Cerebellar nuclear complex (tissue), 1 donor: ENCODE results near the gene ADAMTS18.
"Not testable (repeated sequence)": the region's sequence is repeated elsewhere in the genome, so short reads cannot be mapped to it uniquely, and the experiment has no call there.

Experiments
- DNase-seq, 2 experiments: peaks; one replicate each; lab custom pipeline; 2025; lab: John Stamatoyannopoulos, UW

The ADAMTS18 gene

DNA sequence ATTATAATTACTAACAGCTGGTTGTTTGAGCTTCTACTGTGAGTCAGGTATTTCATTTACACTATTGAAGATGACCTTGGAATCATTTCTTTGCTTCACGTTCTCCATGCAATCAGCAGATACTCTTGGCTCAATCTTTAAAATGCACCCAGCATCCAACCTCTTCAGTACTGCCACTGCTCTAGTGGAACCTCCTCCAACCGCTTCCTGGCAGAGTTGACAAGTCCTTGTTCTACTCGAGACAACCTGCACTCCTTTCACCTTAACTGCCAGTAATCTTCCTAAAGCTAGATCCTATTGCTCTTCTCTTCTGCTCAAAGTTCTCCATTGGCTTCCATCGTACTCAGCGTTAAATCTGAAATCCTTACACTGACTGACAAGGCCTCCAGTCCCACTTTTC is 149.2 kb downstream of the ADAMTS18 start:
- DNase-seq = no peak

DNA sequence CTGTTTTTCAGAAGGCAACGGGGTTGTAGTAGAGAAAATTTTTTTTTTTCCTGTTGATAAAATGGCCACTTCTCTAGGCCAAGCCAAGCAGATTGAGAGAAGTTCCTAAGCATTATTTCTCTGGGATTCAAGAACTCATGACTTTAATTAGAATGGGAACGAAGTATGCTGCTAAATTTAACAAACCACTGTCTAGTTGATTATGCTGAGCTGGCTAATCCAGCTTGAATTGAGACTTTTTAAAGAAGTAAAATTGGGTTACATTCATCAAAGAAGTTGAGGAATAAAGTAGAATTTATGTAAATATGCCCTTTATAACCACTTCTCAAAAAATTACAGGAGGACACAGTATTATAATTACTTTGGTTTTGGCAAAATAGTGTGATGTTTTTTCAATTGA is 152.5 kb downstream of the ADAMTS18 start:
- no peak for DNase-seq

- not testable (repeated sequence) for DNase-seq
These were observed 155.5 kb downstream of the ADAMTS18 start for GRCh38 chr16:77279316-77279715.

GRCh38 chr16:77277571-77277970 is 157.3 kb downstream of the ADAMTS18 start:
- no peak for DNase-seq

DNA sequence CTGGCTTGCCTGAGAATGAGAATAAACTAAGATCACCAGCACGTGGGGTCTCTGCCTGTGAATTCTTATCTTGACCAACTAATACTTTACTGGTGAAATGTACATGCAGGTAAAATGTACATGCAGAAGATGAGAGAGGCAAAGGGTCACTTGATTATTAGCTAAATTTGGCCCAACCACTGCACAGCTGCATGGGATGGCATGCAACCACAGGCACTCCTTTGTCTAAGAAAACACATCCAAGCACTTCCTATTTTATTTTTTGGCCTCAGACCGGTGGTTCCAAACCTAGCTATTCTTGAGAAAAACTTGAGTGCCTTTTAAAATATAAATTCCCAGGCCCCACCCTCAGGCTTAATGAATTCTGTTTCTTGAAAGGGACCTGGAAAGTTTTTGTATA is 157.7 kb downstream of the ADAMTS18 start:
- no peak for DNase-seq

DNA sequence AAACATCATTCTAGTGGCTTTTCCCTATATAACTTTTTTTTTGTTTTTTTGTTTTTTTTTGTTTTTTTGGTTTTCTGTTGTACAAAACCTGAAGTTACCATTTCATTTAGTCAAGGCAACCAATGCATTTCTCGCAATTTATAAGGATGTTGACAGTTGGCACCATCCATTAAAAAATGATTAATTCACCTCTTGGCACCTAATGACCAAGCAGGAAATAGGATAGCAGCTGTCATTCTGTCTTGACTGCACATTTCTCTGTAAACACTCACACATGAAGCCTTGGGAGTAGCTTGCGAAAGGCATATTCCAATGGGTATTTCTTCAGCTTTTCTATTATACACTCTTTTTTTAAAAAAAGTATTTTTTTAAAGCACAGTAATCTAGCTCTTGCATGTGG is 158.2 kb downstream of the ADAMTS18 start:
- no peak for DNase-seq

DNA sequence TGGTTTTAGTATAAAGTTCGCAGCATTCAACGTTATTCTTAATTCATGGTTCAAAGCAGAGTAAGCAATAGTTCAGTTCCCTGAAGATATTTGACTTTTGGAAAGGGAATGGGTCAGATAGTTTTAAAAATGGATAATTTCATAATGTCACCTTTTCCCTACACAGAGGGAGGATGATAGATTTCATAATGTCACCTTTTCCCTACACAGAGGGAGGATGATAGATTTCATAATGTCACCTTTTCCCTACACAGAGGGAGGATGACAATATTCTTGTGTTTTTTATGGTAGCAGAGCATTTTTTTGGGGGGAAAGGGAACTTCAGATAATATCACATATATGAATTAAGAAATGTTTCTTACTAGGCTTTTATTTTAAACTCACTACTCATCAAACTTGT is 159.5 kb downstream of the ADAMTS18 start:
- not testable (repeated sequence) for DNase-seq

DNA sequence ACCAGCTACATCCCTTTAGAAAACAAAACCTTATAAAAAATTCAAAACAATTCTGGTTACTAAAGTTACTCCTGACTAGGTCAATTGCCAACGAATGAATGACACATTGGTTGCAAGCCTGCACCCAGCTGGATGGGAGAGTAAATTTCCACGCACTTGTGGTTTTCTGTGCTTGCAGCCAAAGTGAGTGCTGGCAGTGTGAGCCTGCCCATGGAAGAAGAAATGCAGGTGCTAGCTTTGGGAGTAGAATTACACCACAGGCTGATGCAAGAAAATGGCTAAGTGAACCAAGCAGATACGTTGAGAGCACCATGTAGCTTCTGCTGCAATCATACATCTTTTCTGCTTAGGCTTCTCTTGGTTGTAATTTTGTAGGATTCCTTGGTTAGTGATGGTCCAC is 161.0 kb downstream of the ADAMTS18 start:
- peak in 1 of 2 experiments; percentile 19 for DNase-seq

DNA sequence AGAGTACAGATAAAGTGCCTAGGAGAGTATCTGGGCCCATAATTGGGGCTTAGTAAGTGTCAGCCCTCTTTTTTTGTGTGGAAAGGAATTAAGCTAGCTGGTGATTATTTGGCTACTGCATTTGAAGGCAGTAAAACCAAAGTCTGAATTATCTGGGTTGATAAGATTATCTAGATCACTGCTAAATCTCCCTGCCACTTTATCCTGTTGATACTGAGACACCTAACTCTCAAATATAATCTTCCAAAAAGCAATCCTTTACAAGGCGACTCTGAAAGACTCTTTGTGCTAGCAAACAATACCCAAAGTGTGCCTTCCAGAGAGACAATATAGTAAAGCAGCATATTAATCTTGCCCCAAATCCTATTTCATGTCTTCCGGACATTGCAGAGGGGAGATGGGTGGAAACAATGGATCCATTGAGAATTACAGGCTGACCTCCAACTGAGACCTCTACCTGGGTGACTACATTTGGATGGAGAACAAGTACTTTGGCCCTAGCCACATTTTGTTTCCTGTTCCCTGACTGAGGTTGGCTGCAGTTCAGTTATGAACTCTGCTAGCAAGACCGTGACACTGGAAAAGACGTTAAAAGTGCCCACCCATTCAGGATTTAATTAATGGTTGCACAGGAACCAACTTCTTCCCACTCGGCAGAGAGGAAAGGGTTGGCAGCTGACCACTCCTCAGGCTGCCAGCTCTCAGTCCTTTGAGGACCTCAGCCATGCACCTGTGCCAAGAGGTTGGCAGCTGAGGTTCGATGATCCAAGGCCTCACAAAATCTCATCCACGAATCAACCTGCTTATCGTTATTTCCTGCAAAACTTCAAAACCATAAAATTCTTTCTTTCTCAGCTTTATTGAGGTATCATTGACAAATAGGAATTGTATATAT is 163.1 kb downstream of the ADAMTS18 start:
- peak in 1 of 2 experiments; percentile 25 for DNase-seq

DNA sequence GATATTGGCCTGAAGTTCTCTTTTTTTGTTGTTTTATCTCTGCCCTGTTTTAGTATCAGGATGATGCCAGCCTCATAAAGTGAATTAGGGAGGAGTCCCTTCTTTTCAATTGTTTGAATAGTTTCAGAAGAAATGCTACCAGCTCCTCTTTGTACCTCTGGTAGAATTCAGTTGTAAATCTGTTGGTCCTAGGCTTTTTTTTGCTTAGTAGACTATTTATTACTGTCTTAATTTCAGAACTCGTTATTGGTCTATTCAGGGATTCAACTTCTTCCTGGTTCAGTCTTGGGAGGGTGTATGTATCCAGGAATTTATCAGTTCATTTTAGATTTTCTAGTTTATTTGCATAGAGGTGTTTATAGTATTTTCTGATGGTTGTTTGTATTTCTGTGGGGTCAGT is 168.6 kb downstream of the ADAMTS18 start:
- DNase-seq = not testable (repeated sequence)

GRCh38 chr16:77262971-77263370 is 171.9 kb downstream of the ADAMTS18 start:
- no peak for DNase-seq

DNA sequence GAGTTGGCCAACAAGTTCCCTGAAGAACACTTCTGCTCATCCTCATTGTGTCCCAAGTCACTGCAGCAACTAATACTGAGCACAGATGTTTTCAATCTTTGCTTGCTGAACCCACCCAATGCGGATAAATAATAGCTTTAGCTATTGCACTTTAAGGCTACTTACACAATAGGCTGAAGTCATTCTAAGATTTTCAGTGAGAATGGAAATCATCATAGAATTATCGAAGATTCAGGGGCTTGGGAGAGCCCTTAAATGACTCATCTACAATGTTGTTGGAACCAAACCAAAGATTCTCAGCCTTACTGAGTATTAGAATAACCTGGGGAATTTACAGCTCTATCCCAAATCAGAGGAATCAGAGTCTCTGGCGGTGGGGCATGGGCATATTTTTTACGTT is 184.4 kb downstream of the ADAMTS18 start:
- DNase-seq = no peak

DNA sequence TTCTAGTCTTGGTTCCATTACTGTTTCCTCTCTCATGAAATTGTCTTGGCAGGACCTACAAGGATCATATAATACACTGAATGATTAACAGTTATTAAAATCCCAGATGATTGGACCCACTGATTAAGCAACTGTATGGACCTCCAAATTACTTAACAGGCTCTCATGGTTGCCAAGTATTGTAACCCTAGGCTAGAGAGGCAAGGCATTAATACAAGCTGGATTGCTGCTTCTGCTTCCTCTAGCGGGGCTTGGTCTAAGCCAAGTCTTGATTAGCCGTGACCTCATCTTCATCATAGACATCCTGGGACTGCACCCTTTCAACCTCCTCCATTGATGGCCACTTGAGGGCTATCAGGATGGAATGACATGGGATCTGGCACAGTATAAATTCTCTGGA is 188.7 kb downstream of the ADAMTS18 start:
- no peak for DNase-seq

DNA sequence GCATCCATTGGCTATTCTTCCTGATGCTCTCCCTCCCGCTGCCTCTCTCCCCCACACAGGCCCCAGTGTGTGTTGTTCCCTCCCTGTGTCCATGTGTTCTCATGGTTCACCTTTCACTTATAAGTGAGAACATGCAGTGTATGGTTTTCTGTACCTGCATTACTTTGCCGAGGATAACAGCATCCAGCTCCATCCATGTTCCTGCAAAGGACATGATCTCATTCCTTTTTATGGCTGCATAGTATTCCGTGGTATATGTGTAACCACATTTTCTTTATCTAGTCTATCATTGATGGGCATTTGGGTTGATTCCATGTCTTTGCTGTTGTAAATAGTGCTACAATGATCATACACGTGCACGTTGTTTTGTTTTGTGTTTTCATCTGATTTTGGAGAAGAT is 192.4 kb downstream of the ADAMTS18 start:
- not testable (repeated sequence) for DNase-seq

GRCh38 chr16:77238593-77238992 is 196.2 kb downstream of the ADAMTS18 start:
- peak; percentile 13 to 51 for DNase-seq

DNA sequence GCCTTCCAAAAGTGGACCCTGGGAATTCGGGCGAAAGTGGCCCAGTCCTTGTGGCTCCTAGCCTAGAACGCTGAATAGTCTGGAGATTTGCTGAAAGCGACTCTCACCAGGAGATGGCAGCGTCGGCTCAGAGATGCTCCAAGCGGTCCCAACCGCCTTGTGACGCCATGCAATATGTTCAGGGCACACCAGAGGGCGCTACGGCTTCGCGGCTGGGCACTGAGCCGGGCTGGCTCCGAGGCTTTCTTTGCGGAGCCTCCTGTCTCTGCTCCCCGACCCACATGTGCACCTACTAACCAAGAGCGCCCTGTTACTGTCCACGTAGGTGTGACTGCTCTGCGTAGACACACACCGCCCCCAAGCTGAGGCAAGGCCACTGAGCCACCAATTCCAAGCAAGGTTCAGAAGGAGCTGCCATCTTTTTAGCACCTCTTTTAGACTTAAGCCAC is 198.7 kb downstream of the ADAMTS18 start:
- peak in 1 of 2 experiments; percentile 79 for DNase-seq

DNA sequence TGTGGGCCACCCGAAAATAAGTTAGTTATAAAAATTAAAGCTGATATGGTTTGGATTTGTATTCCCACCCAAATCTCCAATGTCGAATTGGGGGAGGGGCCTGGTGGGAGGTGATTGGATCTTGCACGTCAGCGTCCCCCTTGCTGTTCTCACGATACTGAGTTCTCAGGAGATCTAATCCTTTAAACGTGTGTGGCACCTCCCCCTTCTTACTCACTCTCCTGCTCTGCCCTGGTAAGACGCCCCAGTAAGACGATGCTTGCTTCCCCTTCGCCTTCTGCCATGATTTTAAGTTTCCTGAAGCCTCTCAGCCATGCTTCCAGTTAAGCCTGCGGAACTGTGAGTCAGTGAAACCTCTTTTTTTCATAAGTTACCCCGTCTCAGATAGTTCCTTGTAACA is 200.2 kb downstream of the ADAMTS18 start:
- DNase-seq = no peak

DNA sequence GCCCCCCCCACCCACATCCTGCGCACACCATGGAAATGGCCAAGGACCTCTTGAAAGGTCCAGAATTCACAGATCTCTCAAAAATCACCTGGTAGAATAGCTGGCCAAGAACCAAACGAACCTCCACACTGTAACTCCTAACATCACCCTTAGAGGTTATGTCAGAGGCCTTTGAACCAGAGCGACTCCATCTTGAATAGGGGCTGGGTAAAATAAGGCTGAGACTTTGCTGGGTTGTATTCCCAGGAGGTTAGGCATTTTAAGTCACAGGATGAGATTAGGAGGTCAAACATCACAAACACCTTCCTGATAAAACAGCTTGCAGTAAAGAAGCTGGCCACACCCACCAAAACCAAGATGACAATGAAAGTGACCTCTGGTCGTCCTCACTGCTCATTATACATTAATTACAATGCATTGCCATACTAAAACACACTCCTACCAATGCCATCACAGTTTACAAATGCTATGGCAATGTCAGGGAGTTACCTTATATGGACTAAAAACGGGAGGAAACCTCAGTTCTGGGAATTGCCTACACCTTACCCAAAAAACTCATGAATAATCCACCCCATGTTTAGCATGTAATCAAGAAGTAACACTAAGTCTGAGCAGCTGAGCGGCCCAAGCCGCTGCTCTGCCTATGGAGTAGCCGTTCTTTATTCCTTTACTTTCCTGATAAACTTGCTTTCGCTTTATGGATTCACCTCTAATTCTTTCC is 200.9 kb downstream of the ADAMTS18 start:
- no peak for DNase-seq
